Stimulated activated CD8-positive, alpha-beta memory T cell treated with anti-CD3 and anti-CD28 coated beads, Interleukin-2, amount 100 ng/mL, for 48 hours (primary cell): Measurements from ENCODE around the gene KCNK10.

Experiments
- DNase-seq, 2 donors: peaks; one replicate each; pipeline ENCODE4 v3.0.0-alpha.2; 2020; ENCODE audit warnings: low read depth in 2 of 2

The KCNK10 gene

DNA sequence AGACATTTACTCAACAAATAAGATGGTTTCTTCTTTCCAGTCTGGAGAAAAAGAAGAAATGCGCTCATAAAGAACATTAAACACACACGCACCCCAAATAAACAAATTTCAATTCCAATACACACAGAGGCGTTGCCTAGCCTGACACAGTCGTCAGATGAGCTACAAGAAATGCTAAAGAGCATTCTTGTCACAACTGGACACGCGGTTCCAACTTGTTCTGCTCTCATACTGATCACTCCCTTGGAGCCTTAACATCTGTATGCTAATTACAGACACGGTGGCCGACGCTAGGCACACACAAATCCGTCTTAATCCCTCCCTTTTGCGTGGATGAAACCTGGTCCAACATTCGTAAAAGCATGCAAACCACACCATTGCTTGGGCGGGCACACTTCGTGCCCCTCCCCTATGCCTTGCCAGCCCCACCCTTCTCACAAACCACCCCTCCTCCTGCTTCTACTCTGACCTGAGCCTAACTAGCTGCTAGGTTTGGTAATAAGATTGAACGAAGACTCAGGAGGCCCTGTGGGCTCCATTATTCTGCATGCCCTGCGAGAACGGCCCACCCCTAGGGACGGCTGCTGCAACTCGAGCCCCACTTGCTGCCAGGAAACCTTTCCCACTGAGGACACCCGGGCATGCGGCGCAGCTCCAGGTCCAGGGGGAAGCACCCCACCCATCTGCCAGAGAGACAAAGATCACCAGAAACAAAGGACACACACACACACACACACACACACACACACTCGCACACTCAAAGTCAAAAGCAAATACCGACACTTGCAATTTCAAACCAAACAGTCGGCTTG lies 1.2 kb downstream of the KCNK10 start:
- no peak for DNase-seq

DNA sequence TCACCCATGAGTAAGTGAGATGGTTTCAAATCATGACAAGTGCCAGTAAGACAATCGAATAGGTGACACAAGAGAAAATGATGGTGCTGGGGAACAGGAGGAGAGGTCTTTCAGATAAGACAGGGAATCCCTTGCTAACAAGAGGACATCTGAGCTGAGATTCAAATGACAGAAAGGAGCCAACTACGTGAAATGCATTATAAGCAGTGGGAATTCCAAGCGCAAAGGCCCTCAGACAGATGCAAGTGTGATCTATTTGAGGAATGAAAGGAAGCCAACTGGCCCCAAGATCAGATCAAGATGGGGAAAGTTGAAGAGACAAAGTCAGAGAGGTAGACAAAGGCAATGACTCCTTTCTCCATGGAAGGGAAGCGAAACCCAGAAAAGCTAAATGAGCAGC lies 4.7 kb downstream of the KCNK10 start:
- no peak for DNase-seq

DNA sequence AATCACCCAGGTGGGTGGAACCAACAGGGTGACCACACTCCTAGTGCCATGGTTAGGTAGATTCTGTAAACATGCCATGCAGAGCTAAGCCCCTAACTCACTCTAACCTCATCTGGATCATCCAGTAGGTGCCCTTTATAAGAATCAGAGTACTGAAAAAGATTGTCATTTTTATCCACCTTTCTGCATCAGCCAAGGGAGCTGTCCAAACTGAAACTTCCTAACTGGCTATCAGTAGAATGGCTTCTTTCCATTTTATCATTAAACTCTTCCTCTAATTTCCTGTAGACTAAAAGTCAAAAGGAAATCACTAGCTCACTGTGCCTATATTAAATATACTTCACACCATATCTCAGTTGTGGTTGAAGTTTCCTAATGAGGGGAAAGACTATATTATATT lies 6.5 kb downstream of the KCNK10 start:
- no peak for DNase-seq

DNA sequence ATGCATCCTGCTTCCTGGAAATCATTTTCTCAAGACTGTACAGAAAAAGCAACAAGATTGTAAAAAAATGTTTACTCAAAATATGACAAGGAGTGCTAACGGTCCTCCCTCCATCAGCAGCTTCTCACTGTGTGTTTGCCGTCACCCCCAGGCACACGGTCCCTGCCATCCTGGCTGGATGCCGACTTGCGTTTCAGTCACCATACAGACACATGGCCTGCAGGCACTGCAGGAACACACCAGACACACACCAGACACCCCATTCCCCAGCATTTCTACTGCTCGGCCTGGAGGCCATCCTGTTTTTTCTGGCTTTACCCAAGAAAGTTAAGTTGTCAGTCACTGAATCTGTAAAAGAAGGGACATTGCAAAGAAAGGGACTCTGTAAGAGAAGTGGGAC lies 10.8 kb downstream of the KCNK10 start:
- no peak for DNase-seq

DNA sequence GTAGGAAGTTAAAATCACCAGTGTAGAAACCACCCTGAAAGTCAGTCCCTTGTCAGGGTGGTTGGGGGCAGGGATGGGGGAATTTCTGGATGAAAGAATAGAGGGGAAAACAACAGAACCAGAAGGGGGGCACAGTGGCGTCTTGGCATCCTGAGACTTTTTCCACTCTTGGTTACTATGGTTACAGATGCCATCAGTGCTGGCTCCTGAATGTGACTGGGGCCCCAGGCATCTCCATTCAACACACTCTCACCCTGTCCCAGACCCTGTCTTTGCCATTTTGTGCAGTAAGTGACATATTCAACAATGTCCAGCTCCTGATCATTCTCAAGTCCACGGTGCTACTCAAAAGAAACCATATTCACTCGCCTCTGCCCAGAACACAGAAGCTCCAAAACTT lies 11.3 kb downstream of the KCNK10 start:
- DNase-seq = no peak

DNA sequence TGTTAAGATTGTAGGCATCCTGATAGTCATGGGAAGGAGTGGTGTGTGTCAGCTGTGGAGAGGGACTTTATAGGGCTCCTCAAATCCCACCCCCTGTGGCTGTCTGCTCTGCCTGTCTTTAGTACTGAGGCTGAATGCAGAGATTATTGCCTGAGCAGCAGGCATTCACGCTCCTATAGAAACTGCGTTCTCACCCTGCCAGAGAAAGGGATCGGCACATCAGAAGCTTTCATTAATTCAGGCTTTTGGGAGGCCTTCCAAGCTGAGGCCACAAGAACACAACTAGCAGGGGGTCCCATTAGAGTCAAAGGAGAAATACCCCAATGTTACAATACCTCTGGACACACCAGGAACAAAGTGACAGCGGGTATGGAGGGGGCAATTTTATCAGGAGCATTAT lies 12.6 kb downstream of the KCNK10 start:
- DNase-seq = no peak

DNA sequence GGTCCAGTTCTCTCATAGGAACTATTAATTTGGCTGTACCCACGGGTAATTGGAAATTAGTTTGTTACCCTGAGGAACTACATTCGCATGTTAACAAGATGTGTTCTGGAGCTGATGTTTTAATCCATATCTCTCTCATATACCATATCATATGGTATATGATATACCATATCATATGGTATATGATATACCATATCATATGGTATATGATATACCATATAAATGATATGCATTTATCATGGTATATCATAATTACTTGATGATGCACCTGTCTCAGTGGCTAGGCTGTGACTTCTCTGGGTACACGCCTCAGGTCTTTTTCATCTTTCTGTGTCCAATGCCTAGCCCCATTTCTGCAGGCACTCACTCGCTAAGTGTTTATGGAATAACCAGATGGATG lies 13.0 kb downstream of the KCNK10 start:
- no peak for DNase-seq

DNA sequence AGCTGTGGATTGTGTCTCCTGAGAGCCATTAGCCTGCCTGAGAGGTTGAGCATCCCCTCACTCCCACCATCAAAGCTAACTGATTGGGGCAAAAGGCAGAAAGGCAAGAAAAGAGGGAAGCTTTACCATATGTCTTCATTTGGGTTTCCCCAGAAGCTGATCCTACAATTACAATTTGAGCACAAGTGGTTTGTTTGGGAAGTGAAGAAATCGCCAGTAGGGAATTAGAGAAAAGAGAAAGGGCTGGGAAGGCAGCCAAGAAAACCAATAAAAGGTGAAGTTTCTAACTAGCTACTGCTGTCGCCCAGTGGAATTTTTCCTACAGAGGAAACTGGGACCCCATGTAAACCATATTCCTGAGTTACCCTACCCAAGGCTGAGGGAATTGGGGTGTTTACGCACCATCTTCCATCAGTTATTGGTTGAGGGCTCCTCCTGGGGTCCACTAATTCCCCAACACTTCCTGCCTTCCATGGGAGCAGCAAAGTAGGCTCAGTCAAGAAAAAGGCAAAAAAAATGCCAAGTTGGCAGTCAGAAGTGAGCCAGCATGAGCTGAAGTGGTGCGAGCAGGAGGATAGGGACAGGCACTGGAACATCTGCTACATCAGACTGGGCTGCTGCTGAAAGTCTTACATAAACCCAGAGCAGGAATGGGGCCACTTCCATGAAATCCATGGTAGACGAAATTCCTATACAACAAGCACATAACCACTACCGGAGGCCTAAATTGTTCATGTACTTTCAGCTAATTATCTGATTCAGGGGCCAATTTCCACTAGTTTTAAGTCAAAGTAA lies 17.3 kb downstream of the KCNK10 start:
- no peak for DNase-seq

DNA sequence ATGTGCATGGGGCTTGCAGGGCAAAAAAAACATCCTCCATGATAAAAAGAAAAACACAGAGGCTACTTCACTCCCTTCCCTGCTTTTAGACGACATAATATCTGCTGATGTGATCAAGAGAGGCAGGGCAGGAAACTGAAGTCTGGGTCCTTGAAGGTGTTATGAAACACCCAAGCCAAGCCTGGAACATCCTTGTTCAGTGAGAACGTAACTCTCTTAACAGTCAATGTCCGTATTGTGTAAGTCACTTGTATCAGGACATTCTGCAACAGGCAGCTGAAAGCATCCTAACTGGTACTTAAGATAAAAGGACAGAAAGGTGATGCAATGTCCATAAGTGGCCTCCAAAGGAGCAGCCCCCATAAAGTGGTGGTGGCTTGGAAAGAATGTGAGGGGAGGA lies 20.0 kb downstream of the KCNK10 start:
- no peak for DNase-seq

DNA sequence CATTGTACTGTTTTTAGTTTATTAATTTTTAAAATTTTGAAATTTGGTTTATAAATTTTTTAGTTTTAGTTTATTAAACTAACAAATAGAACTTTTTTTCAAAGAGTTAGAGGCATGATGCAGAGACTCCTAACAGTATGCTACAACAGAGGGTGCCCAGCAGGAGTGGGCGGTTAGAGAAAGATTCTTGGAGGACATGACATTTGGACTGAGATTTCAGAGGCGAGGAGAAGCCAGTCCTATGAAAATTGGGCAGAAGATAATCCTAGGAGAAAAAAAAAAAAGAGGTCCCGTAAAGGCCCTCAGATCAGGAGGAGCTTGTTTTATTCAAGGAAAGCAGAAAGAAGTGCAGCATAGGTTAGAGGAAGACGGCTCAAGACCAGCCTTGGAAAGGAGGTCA lies 21.7 kb downstream of the KCNK10 start:
- no peak for DNase-seq

DNA sequence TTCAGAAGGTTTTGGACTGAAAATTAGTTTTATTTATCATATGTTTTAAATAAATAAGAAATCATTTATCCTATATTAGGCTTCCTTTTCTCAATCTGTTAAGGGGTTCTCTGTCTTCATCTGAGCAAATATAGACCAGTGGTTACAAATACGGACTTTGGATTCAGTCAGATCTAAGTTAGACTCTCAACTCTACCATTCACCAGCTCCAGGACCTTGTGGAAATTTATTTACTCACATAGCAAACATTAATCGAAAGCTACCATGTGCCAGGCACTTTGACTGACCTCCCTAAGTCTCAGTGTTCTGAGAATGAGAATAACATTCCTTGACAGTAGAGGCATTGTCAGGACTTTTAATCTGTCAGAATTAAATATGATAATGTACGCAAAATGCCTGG lies 22.3 kb downstream of the KCNK10 start:
- no peak for DNase-seq

DNA sequence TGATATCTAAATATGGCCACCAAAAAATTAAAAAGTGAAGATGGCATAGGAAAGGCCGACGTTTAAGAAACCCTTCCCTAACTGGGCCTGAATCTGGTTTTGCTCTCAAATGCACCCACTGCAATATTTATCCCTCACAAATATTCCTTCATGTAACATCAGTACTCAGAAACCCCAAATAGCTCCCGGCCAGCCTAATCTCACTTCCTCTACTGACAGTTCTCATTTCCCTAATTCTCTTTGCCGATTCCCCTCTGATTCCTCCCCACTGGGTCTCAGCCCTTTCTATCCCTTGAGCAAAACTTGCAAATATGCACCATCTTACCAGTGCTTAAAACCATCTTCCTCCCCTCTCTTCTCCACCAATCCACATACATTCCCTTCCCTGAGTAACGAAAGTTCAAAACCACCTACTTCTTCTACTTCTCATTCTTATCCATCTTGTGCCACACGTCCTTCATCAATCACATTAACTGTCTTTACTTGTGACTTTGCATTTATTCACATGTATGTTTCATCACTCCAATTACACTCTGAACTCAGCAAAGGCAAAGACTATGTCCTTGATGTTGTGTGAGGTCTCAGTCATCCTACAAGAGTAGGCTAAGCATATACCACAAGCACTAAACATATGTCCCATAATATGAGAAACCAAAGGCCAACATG lies 23.1 kb downstream of the KCNK10 start:
- DNase-seq = no peak

DNA sequence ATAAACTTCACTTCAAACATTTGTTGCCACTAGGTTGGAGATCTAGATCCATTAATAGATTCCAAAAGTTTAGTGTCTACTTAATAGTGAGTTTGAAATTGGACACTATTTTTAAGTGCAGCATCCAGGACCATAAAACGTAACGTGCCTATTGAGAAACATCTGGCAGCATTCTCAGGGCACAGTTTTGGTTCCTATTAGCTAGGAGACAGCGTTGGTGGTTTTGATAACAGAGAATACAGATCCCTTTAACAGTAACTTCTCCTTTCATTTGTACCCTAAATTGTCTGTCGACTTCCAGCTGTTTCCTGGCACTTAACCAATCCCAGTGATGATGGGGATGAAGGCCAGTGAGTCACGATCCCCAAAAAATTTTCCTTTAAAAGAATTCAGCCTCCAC lies 25.8 kb downstream of the KCNK10 start:
- no peak for DNase-seq

DNA sequence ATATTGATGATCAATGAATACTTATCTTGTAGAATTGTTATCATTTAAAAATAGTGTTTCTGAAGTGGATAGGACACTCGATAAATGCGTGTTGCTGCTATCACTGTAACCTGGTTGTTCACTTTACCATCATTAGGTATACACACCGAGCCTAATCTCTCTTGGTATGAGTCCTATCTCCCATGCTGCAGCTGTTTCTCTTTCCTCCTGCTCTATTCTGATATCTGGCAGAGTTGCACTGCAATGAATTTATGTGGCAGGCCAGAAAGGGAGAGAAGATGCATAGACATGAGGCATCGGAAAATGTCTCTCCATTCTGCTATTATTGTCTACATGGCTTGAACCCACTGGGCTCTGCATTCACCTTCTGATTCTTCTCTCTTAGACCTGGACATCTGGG lies 26.7 kb downstream of the KCNK10 start:
- no peak for DNase-seq

DNA sequence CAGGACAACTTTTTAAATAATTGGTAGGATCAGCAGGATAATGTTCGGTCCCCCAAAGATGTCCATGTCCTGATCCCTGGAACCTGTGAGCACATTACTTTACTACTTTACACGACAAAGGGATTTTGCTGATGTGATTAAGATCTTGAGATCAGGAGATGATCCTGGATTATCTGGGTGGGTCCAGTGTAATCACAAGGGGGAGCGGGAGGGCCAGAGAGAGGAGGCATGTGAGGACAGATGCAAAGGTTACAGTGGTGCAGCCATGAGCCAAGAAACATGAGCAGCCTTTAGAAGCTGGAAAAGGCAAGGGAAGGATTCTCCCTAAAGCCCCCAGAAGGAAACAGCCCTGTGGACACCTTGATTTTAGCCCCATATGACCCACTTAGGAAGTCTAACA lies 33.1 kb downstream of the KCNK10 start:
- DNase-seq = no peak

DNA sequence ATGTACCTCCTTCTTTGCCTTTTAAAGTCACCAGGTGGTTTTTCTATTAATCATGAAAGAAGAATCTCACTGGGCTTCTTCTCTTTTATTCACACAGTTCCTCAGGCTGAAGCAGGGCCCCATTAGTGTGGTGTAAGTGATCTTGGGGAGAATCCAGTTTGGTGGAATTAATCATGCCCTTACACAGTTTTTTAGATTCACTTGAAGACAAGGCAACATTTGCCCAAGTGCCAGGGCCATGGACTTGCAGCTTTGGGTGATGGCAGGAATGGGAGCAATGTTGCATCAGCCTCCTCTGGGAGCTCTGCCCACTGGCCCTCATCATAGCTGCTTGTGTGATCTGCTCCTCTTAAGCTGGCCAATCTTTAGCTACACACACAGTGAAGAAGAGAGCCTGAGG lies 33.8 kb downstream of the KCNK10 start:
- DNase-seq = no peak

DNA sequence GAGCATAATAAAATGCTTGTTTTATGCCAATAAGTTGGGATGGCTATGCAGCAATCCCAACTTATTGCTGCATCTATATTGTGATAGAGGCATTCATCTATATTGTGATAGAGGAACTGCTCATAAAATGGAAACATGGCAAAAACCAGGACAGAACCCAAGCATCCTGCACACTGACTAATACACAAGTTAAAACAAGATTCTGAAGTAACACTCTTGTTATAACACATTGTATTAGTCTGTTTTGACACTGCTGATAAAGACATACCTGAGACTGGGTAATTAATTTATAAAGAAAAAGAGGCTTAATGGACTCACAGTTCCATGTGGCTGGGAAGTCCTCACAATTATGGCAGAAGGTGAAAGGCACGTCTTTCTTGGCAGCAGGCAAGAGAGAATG lies 36.8 kb downstream of the KCNK10 start:
- no peak for DNase-seq

DNA sequence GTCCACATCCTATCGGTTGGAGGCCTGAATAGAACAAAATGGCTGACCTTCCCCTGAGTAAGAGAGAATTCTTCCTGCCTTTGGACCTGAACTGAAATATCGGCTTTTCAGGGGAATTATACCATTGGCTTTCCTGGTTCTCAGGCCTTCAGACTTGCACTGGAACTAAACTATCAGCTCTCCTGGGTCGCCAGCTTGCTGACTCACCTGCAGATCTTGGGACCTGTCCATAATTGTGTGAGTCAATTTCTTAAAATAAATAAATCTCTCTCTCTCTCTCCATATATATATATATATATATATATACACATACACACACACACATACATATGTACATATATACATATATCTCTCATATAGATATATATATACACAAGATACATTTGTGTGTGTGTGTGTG lies 41.6 kb downstream of the KCNK10 start:
- no peak for DNase-seq

DNA sequence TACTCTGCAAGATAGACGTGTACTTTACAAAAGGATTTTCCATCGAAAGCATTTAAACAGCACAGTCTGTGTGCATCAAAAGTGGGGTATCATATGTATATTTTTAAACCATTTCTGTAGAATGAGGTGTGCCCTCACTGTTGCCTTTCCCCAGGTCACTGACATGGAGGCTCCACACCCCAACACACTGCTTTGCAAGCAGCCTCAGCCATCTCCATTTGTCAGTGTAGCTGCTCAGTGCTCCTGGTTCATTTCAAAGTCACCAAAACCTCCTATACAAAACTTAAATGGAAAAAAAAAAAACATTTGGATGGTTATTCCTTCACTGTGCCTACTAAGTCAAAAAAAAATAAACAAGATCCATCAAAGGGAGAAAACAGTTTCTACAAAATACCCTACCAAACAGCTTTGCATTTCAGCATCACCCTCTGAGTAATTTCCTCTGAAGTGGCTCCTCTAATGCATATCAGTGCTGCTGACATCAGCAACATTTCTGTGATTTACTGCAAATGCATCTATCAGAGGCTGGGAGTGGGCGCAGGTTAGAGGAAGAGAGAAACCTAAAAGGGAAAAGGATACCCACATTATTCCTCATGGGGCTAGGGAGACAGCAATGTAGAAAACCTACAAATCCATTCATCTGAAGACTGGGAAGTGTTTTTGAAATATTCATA lies 46.0 kb downstream of the KCNK10 start:
- DNase-seq = no peak

DNA sequence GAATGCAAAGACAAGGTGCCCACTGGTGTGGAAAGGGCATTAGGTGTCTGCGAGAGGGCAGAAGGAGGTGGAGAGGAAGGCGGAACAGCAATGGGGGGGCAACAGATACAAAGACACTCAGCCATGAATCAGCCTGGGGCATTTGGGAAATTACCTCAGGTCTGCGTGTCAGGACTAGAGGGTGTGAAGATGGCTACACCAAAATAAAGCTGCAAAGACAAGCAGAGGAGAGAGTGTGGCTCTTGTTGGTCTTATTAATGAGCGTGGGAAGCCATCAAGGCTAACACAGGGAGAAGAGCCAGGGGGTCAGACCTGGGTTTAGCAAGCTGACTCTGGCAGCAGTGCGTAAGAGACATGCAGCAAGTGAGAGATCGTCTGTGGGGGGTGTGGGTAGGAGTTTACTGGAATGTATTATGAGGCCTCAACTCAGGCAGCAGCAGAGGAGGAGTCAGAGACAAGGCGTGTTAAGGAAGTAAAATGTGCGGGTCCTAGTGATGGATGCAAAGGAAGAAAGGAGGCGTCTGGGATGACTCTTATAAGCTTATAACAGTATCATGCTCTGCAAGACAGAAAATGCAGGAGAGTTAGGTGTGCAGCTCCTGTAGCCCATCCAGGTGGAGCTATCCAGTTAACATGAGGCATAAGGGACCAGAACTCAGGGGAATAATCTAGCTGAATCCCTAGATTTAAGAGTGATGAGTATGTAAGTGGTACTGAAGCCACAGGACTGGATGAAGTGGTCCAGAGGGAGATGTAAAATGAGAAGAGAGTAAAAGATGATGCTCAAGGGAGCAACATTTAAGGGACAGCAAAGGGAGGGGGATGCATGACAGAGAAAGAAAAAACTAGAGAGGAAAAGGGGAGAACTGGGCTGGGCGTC lies 50.4 kb downstream of the KCNK10 start:
- no peak for DNase-seq

DNA sequence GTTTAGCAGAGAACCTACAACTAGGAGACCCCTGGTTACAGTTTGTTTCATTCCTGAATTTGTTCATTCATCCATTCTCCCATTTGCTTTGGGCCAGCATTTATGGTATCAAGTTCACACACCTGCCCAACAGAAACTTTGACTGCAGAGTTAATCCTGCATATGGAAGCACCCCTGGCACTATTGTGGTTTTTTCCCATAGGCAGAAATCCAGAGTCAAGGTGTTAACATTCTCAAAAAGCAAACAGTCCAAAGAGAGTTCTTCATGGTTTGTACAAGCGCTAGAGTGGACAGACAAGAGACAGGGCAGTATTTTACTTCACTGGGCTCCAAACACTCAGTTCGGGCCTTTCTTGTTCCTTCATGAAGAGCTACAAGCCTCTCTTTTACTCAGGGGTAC lies 51.9 kb downstream of the KCNK10 start:
- DNase-seq = no peak
